Muscle layer of colon (tissue), 2 donors: ENCODE results near the gene DDX49.
A peak's percentile ranks its signal among the peaks of the same experiment; 100 is the strongest.

Experiments used
- H3K27ac ChIP-seq: one replicate; pipeline ENCODE4 v1.7.0; 2013; ENCODE audit warnings: low read depth, mild to moderate bottlenecking, low read length, moderate library complexity
- H3K27me3 ChIP-seq, 2 donors: one replicate each; pipeline ENCODE4 v1.7.0; 2013; ENCODE audit warnings: low read length in 2 of 2, mild to moderate bottlenecking in 2 of 2; ENCODE audit not compliant: insufficient read depth in 2 of 2, control insufficient read depth in 1 of 2
- H3K36me3 ChIP-seq: one replicate; pipeline ENCODE4 v1.7.0; 2013; ENCODE audit warnings: mild to moderate bottlenecking, low read length; ENCODE audit not compliant: insufficient read depth
- H3K4me1 ChIP-seq: one replicate; pipeline ENCODE4 v1.7.0; 2013; ENCODE audit warnings: mild to moderate bottlenecking, low read length; ENCODE audit not compliant: insufficient read depth
- H3K4me3 ChIP-seq, 2 donors: one replicate each; pipeline ENCODE4 v1.7.0; 2013; ENCODE audit warnings: low read length in 2 of 2, low read depth in 1 of 2, mild to moderate bottlenecking in 1 of 2, moderate library complexity in 1 of 2
- H3K9ac ChIP-seq: one replicate; pipeline ENCODE4 v1.7.0; 2013; ENCODE audit warnings: low read length
- H3K9me3 ChIP-seq: one replicate; pipeline ENCODE4 v1.7.0; 2013; ENCODE audit warnings: mild to moderate bottlenecking, low read length
- donor health status: abdominal sarcoma.
- donor health status: Adenocarcinoma of cecum.

Gene DDX49

DNA sequence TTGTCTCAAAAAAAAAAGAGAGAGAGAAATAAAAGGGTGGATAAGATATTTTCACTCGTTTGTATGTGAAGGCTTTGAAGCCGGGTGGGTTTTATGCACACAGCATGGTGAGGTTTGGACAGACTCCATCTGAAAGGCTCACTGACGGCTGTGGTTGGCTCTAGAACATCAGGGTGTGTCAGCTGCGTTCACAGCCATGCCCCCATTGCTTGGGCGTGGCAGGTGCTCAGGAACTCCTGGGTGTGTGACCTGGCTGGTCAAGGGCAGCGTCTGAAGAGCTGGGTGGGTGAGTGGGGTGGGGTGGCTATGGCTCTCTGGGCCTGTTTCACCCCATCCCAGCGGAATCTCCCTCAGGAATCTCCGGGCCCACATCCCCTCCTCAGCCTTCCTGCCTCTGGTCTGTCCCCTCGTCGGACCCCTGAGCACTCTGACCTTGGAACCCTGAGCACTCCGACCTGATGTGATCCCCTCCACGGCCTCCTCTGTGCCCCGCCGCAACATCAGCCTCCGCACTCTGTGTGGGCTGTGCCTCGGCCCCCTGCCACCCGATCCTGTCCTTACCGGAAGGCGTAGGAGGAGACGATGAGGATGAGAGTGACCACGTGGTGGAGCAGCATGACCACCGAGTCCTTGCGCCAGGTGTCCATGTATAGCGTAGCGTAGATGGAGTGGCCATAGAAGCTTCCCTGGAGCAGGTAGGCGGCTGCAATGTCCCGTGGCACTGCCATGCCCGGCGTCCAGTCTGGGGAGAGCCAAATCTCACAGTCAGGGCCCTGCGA lies 35.8 kb upstream of the DDX49 start:
- no peaks in the 10 kb centered on the region for H3K4me1 ChIP-seq
- H3K9ac ChIP-seq = no peak overlapping the region
- no peak overlapping the region for H3K27ac ChIP-seq
- H3K36me3 ChIP-seq = no peaks in the 10 kb centered on the region
- no peaks in the 10 kb centered on the region for H3K27me3 ChIP-seq
- no peak overlapping the region for H3K4me3 ChIP-seq
- H3K9me3 ChIP-seq = no peaks in the 10 kb centered on the region

DNA sequence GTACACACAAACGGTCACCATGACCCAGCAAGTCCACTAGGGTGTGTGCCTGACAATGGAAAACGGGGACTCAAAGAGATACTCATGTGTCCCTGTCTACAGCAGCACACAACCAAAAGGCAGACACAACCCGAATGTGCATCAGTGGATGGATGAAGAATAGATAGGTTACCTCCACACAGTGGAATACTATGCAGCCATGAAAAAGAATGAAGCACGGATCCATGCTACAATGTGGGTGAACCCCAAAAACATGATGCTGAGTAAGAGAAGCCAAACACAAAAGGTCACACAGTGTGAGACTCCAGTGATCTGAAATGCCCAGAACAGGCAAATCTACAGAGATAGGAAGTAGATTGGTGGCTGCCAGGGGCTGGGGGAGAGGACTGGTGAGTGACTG lies 32.5 kb upstream of the DDX49 start:
- no peaks in the 10 kb centered on the region for H3K9me3 ChIP-seq
- H3K27ac ChIP-seq = no peak overlapping the region
- H3K4me3 ChIP-seq = no peak overlapping the region
- H3K36me3 ChIP-seq = no peaks in the 10 kb centered on the region
- H3K27me3 ChIP-seq = no peaks in the 10 kb centered on the region
- H3K9ac ChIP-seq = no peak overlapping the region
- no peaks in the 10 kb centered on the region for H3K4me1 ChIP-seq

DNA sequence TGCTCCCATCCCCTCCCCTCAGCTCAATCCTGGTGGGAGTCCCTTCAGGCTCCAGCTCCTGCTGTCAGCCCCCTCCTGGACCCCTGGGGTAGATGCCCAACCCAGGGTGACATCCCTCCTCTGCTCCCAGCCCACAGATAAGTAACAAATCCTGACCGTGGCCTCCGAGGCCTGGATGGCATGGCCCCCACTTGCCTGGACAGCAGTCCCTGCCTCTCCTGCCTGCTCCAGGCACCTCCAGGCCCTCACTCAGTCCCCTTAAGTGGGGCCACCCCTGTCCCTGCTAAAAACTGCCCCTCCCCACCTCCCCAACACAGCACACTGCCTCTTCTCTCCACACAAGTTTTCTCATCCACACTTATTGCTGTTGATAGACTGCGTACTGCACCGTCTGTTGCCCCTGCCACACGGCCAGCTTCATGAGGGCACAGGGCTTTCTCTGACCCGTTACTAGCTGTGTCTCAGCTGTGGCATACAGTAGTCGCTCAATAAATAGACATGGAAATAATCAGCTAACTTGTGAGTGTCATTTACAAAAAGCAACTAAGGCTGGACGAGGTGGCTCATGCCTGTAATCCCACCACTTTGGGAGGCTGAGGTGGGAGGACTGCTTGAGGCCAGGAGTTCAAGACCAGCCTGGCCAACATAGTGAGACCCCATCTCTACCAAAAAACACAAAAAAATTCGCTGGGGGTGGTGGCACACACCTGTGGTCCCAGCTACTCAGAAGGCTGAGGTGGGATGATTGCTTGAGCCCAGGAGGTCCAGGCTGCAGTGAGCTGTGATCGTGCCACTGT lies 29.4 kb upstream of the DDX49 start:
- no peaks in the 10 kb centered on the region for H3K9me3 ChIP-seq
- peaks cover 8 to 21% of the 10 kb centered on the region in 2 donors for H3K27me3 ChIP-seq
- no peak overlapping the region for H3K4me3 ChIP-seq
- no peak overlapping the region for H3K9ac ChIP-seq
- H3K4me1 ChIP-seq = no peaks in the 10 kb centered on the region
- no peak overlapping the region for H3K27ac ChIP-seq
- no peaks in the 10 kb centered on the region for H3K36me3 ChIP-seq

DNA sequence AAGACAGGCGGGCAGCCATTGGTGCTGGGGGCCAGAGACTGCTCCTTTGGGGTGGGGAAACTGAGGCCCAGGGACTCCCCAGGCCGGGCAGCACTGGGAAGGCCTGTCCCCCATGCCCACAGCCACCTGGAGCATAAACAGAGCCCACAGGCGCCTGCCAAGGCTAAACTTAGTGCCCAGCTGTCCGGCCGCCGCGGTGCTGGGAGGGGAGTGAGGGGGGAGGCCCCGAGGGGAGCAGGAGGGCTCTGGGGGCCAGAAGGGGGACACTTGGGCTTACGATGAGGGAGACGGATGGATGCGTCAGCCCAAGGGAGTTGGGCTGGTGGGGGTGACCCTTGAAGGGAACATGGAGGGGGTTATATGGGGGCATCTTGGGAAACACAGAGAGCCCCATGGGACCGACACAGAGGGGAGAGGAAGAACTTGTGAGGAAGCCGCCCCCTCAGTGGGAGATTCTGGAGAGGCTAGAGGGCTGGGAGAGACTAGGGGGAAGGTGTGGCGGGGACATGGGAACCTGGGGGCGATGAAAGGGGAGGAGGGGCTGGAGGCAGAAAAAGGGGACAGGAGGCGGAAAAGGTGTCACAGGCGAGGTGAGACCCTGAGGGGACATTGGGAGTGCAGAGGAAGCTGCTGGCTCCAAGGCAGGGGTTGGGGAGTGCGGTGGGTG lies 25.8 kb upstream of the DDX49 start:
- H3K9ac ChIP-seq = no peak overlapping the region
- H3K27ac ChIP-seq = no peak overlapping the region
- H3K27me3 ChIP-seq = peaks cover 8 to 39% of the 10 kb centered on the region in 2 donors
- H3K9me3 ChIP-seq = no peaks in the 10 kb centered on the region
- no peak overlapping the region for H3K4me3 ChIP-seq
- H3K36me3 ChIP-seq = no peaks in the 10 kb centered on the region
- H3K4me1 ChIP-seq = no peaks in the 10 kb centered on the region

DNA sequence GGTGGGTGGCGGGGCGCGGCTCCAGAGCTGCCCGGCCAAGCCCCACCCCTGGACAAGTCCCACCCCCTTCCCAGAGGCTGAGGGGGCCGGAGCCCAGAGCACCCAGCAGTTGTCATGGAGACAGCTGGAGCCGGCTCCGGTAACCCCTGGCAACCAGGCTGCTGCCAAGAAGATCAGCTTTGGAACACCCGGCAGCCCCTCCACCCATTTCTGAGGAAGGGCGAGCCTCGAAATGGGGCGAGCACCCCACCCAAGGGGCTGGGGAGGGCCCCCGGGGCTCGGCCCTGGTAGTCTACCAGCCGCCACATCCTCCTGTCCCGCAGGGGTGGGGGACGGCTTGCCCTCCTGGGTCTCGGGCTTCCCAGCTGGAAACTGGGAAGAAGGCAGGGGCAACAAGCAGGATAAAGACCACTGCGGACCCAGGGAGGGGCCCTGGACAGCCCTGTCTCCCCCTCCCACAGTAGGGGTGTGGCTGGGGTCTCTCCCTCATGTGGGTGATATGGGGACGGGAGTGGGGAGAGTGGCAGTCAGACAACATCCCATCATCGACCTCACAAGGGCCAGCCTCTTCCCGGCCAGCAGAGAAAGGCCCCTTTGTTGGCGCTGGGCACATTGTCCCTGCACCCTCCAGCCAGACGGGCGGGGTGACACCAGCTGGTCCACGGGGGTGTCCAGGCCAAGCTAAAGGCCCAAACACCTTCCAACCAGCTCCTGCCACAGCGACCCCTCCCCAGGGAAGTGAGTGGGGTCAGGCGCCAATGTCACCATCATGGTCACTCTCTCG lies 25.1 kb upstream of the DDX49 start:
- Histone ChIP-seq H3K27me3 (peaks cover 8 to 39% of the 10 kb centered on the region in 2 donors), H3K9me3 (no peaks in the 10 kb centered on the region), H3K9ac (no peak overlapping the region), H3K36me3 (no peaks in the 10 kb centered on the region), H3K27ac (no peak overlapping the region), H3K4me1 (no peaks in the 10 kb centered on the region), H3K4me3 (peak overlapping the region in 1 of 2 donors; percentile 41)

DNA sequence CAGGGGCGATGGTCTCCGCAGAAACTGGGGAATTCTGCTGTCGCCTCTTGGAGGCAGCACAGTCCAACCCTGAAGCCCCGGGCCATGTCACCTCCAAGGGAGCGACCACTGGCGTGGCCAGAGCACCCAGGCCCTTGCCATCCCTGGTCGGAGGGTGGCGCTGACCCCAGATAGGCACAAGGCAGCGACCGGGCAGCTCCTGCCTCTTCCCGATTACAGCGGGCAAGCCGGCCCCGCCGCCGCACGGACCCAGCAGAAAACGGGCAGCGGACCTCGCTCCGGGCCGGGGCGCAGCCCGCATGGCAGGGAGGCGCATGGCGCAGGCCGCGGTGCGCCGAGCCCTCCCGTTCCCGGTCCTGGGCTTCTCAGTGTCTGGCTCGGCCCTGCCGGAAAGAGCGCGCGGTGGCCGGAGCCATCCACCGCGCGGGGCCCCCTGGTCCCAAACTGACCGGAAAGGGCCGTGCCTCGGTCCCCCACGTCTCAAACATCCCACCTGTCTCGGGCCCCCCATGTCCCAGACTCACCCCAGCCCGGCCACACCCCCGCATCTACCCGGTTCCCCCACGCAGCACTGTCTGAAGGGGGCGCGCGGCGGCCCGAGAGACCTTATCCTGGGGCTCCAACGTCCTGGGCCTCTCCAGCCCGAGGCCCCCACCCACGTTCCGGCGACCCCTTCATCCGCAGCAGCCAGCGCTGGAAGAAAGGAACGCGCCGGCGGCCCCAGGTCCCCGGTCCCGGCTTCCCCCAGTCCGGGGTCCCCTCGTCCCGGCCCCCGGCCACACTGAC lies 24.3 kb upstream of the DDX49 start:
- no peak overlapping the region for H3K27ac ChIP-seq
- H3K4me3 ChIP-seq = peak overlapping the region; percentile 41 to 47
- H3K9me3 ChIP-seq = no peaks in the 10 kb centered on the region
- H3K36me3 ChIP-seq = no peaks in the 10 kb centered on the region
- H3K4me1 ChIP-seq = no peaks in the 10 kb centered on the region
- H3K27me3 ChIP-seq = peaks cover 8 to 39% of the 10 kb centered on the region in 2 donors
- H3K9ac ChIP-seq = no peak overlapping the region

DNA sequence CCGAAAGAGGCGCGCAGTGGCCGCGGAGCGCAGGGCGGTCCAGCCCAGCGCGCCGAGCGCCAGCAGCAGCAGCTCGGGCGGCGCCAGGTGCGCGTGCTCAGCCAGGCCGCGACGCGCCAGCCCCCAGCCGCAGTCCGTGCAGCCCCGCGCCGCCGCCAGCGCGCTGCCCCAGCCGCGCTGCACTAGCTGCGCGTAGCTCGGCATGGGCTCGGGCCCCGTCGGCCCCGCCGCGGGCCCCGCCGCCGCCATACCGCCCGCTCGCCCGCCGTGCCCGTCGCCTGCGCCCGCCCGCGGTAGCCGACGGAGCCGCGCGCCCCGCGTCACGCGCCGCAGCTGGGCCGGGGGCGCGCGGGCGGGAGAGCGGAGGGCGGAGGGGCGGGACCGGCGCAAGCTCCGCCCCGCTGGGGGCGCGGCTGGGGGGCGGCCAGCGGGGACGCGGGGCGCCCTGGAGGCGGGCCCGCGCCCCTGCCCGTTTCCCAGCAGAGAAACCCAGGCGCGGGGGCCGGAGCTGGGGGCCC lies 23.6 kb upstream of the DDX49 start, which contains the start of gene CERS1:
CERS1 (minus strand) TSS at position 335 of the 518 bp plus-strand sequence; CDS start at position 249, 86 bp downstream.
- no peaks in the 10 kb centered on the region for H3K9me3 ChIP-seq
- no peak within 1 kb of the TSS for H3K9ac ChIP-seq
- no peak within 1 kb of the TSS for H3K27ac ChIP-seq
- peaks cover 8 to 39% of the 10 kb centered on the region in 2 donors for H3K27me3 ChIP-seq
- H3K4me1 ChIP-seq = no peaks in the 10 kb centered on the region
- H3K36me3 ChIP-seq = peaks cover 4% of the 10 kb centered on the region
- peak within 1 kb of the TSS; percentile 41 to 47 for H3K4me3 ChIP-seq

DNA sequence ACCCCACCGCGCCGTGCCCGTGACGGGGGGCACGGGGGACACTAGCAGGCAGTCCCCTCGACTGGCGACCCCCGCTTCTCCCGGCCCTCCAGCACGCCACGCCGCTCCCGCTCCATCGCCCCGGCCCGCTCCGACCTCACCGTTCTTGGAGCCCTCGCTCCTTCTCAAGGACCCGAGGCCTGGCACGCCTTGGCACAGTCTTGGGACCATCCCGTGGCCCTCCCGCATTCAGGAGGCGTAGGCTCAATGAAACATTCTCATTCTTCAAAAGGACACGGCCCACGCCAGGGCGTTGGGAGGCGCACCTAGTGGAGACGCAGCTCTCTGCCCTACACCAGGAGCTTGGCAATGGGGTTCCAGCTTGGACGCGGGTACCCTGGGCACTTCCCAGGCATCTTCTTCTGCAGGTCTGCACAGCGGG lies 23.1 kb upstream of the DDX49 start:
- H3K9me3 ChIP-seq = no peaks in the 10 kb centered on the region
- H3K4me3 ChIP-seq = no peak overlapping the region
- H3K4me1 ChIP-seq = no peaks in the 10 kb centered on the region
- H3K27ac ChIP-seq = no peak overlapping the region
- peaks cover 10% of the 10 kb centered on the region for H3K36me3 ChIP-seq
- peaks cover 8 to 39% of the 10 kb centered on the region in 2 donors for H3K27me3 ChIP-seq
- H3K9ac ChIP-seq = no peak overlapping the region

DNA sequence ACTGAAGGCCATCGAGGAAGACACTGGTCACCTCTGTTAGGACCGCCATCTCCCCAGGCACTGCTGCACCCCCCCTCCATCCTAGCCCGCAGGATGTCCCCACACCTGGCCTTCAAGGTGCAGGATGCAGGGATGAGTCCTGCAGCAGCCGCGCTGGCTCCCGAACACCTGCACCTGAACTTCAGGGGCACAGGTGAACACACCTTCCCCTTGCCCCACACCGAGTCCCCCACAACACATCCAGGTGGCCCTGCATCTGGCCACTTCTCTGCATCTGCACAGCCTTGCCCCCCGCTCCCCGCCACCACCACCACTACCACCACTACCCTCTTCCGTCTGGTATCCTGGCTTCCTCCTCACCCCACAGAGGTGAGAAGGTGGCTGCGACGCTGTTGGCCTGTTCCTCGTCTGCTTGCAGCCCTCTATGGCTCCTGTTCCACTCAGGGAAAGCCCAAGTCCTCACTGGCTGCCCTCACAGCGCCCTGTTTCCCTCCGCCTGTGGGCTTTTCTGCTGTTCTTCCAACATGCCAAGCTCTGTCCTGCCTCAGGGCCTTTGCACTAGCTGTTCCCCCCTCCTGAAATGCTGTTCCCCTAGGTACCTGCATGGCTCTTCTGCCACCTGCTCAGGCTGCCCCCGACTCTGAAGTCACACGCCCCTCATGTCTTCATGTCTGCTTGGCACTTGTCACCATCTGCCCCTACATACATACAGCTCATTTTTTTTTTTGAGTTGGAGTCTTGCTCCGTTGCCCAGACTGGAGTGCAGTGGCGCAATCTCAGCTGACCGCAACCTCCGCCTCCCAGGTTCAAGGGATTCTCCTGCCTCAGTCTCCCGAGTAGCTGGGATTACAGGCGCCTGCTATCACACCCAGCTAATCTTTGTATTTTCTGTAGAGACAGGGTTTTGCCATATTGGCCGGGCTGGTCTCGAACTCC lies 22.2 kb upstream of the DDX49 start:
- no peak overlapping the region for H3K9ac ChIP-seq
- peaks cover 8 to 39% of the 10 kb centered on the region in 2 donors for H3K27me3 ChIP-seq
- H3K27ac ChIP-seq = no peak overlapping the region
- H3K4me1 ChIP-seq = no peaks in the 10 kb centered on the region
- no peak overlapping the region for H3K4me3 ChIP-seq
- H3K9me3 ChIP-seq = no peaks in the 10 kb centered on the region
- peaks cover 13% of the 10 kb centered on the region for H3K36me3 ChIP-seq
